ENCODE data around the gene SUMO3.
"Not testable (repeated sequence)": the region's sequence is repeated elsewhere in the genome, so short reads cannot be mapped to it uniquely, and the experiment has no call there.

Gene SUMO3

GRCh38 chr21:44846485-44847260 is 28.8 kb upstream of the SUMO3 start:
- DNase-seq = no peak

- DNase-seq = no peak
Measured at GRCh38 chr21:44846224-44846484, 28.3 kb upstream of the SUMO3 start.

- peak; percentile 69 for DNase-seq
Measured at GRCh38 chr21:44845418-44846223, 27.8 kb upstream of the SUMO3 start.

- no peak for DNase-seq
Measured at GRCh38 chr21:44844256-44844655, 26.4 kb upstream of the SUMO3 start.

- DNase-seq = no peak
Measured at GRCh38 chr21:44842721-44843445, 25.0 kb upstream of the SUMO3 start.

GRCh38 chr21:44842087-44842486 is 24.2 kb upstream of the SUMO3 start:
- no peak for DNase-seq

- no peak for DNase-seq
Measured at GRCh38 chr21:44840771-44841170, 22.9 kb upstream of the SUMO3 start.

- no peak for DNase-seq
Measured at GRCh38 chr21:44838951-44839350, 21.1 kb upstream of the SUMO3 start.

- no peak for DNase-seq
Measured at GRCh38 chr21:44838039-44838895, 20.4 kb upstream of the SUMO3 start.

- no peak for DNase-seq
Measured at GRCh38 chr21:44837537-44837936, 19.7 kb upstream of the SUMO3 start.

- peak; percentile 48 for DNase-seq
Measured at GRCh38 chr21:44836666-44837471, 19.0 kb upstream of the SUMO3 start.

GRCh38 chr21:44836349-44836665 is 18.4 kb upstream of the SUMO3 start:
- DNase-seq = no peak

GRCh38 chr21:44835647-44835973 is 17.7 kb upstream of the SUMO3 start:
- no peak for DNase-seq

GRCh38 chr21:44834951-44835646 is 17.2 kb upstream of the SUMO3 start:
- no peak for DNase-seq

GRCh38 chr21:44834231-44834950 is 16.5 kb upstream of the SUMO3 start:
- DNase-seq = no peak

GRCh38 chr21:44833663-44834062 is 15.8 kb upstream of the SUMO3 start:
- DNase-seq = no peak

GRCh38 chr21:44832516-44833255 is 14.8 kb upstream of the SUMO3 start:
- DNase-seq = not testable (repeated sequence)

GRCh38 chr21:44831227-44831860 is 13.5 kb upstream of the SUMO3 start:
- DNase-seq = no peak

GRCh38 chr21:44829507-44830092 is 11.7 kb upstream of the SUMO3 start:
- DNase-seq = no peak

All from NCI-H1694 (cell line).